ENCODE data around the gene ZCCHC14. TPM values are rescaled to one million over a fixed set of nuclear protein-coding genes. Genes with fewer than 3 reads are reported as not detected.
"Not testable (repeated sequence)": the region's sequence is repeated elsewhere in the genome, so short reads cannot be mapped to it uniquely, and the experiment has no call there.

The ZCCHC14 gene
- total RNA-seq, 1 donor from 2014 or later: 28.4 TPM

DNA sequence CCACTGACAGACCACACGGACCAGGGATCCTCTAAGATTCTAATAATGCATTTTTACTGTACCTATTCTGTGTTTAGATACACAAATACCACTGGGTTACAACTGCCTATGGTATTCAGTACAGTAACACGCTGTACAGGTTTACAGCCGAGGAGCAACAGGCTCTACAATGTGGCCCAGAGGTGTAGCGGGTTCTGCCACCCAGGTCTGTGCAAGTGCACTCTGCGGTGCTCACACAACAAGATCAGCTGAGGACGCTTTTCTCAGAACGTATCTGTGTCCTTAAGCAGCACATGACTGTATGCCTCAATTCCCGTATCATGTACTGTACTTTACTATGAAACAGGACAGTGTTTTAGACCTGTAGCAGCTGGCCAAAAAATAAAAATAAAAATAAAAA, 6.5 kb downstream of the ZCCHC14 start:
- intact Hi-C loops (cut with DNase I): no loop called here
- DNase-seq (ENCODE audit: low spot score) (no peak), ATAC-seq (no peak)

DNA sequence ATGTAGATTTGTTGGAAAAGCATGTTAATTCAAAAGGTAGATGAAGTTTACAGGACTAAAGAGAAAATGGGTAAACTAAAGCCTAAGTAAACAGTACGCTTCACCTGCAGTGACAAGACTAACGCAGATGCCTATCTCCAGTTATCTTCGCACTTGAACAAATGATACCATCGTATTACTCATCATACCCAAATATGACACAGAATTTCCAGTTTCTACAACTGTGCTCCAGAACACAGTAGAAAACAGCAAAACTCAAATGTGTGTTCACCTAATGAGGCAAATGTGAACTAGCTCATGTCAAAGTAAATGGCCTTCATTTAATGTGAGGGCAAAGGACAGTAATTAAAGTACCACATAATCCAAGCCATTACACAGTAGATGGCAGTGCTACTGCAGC, 7.0 kb downstream of the ZCCHC14 start:
- intact Hi-C loops (cut with DNase I); DNase-seq (ENCODE audit: low spot score); ATAC-seq: not testable (repeated sequence)

DNA sequence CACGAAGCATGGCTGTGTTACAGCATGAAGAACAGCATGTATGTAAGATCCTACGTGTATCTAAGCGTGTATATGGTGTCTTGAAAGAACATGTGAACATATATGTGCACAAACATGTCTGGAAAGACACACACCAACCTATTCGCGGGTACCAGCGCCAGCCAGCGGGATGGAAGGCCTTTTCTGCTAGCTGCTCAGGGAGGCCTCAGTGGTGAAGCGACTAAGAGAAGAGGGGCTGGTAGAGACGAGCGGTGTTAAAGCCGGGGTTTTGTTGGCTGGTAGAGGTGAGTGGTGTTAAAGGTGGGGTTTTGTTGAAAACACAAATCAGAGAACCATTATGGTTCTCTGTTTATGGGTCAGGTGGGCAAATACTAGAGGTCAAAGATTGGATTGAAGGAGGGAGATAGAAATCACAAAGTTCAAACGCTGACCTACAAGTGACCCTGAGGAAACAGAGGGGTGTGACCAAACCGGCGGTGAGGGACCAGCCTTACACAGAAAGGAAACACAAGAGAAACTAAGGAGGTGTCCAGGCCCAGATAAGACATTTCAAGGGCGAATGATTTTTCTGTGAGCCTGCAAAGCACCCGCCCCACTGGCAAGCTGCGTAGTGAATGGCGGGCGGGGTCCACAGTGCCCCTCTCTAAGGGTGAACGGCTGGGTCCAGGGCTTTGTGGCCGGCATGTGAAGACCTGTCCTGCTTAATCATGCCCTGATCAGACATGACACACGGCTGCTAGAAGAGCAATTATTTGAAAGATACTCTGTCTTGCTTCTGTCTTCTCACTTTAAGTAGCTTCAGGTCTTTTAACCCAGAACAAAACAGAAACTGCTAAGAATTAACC, 8.1 kb downstream of the ZCCHC14 start:
- no peak for ATAC-seq
- intact Hi-C loops (cut with DNase I): no loop called here
- DNase-seq (ENCODE audit: low spot score): no peak

DNA sequence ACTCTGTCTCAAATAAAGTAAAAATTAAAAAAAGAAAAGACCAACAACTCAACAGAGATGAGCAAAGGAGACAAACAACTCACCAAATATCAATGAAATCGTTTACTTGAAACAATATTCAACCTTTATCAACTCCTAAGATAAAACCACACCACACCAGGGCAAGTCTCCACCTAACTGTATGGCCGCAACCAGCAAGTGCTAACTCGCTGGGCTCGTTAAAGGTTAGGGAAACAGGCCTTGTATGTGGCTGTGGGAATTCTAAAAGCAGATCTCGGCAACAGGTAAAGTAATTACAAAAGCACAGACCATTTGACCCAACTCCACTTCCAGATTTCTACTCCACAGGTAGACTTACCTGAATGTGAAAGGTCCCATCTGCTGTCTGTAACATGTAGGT, 9.3 kb downstream of the ZCCHC14 start:
- intact Hi-C loops (cut with DNase I): no loop called here
- DNase-seq (ENCODE audit: low spot score) (no peak), ATAC-seq (no peak)

DNA sequence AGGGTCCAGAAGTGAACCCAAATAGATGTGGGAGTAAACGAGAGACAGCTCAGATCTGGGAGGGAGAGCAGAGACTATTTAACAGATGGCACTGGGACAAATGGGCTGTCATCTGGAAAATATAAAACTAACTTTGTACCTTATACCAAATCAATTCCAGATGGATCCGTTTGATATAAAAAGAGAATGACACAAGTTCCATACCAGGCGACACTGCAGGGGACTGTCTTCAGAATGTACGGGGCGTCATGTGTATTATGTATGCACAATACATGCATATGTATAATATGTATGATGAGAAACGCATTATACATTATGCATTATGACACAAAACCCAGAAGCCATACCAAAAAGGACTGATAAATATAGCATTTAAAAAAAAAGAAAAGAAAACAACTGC, 10.2 kb downstream of the ZCCHC14 start:
- intact Hi-C loops (cut with DNase I); ATAC-seq; DNase-seq (ENCODE audit: low spot score): not testable (repeated sequence)

DNA sequence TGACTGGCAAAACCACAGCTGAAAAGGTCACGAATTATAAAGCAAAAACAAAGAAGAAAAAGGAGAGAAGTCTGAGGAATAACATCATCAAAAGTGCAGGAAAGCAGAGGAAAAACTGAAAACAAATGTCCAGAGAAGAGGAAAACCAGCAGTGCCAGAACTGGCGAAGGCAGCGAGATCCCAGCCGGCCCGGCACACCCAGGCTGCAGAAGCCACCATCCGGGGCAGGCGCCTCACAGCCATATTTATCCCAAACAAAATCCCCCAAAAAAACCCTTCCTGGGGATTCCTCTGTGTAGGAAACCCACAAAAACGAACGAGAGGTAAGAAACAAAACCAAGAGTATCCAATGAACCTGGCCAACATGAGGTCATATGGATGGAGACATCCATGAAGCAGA, 10.6 kb downstream of the ZCCHC14 start:
- intact Hi-C loops (cut with DNase I): no loop called here
- ATAC-seq: no peak
- no peak for DNase-seq (ENCODE audit: low spot score)

DNA sequence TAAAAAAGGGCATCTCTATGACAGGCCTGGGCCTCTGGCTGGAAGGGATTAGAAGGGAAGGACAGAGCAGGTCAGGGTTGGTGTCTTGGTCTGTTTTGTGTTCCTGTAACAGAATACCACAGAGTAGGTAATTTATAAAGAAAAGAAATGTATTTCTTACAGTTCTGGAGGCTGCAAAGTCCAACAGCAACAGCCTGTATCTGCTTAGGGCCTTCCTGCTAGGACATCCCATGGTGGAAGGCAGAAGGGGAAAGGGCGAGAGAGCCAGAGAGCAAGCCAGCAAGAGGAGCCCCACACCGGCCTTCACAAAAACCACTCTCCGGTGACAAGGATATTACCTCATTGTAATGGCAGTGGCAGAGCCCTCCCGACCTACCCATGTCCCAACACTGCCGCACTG, 11.1 kb downstream of the ZCCHC14 start:
- intact Hi-C loops (cut with DNase I); DNase-seq (ENCODE audit: low spot score); ATAC-seq: not testable (repeated sequence)

DNA sequence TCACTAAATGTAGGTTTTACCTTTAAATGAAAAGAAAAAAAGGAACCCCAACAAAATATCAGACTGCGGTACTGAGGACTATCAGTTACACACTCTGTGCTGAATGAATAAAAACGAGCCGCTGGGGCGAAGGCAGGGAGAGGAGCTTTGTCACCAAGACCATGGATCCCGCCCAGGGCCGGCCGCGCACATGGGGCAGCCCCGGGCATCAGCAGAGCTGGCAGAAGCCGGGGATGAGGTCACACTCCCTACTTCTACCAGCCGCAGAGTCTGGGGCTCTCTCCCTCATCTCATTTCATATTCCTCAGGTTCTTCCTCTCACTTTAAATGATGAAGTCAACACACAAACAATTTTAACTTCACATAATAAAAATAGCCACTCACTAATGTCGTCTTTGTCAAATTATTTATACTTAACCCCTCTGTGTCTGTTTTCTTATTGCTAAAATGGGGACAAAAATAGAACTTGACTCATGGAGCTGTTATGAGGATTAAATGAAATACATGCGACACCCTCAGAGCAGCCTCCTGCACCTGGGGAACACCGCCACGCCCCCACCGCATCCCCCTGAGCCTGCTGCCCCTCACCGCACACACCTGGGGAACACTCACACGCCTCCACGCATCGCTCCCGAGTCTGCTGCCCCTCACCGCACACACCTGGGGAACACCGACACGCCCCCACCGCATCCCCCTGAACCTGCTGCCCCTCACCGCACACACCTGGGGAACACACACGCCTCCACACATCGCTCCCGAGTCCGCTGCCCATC, 15.4 kb downstream of the ZCCHC14 start:
- DNase-seq (ENCODE audit: low spot score); ATAC-seq; intact Hi-C loops (cut with DNase I): not testable (repeated sequence)

DNA sequence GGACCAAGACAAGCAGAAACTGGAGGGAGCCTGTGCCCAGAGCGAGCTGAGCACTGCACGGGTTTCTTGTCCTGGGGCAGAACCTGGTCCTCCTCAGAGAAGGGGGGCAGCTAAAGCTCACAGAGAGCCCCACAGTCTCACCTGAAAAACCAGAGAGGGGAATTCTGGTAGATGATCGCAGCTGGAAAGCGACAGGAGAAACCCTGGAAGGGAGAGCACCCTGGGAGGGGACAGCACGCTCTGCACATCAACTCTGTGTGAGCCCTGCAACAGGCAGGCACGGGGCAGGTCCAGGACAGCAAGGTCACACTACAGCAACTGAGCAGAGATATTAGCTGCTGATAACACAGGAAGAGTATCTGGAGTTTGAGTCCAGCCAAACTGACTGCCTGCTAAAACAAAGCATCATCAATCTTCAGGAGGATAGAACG, 18.2 kb downstream of the ZCCHC14 start:
- ATAC-seq (no peak), DNase-seq (ENCODE audit: low spot score) (no peak)
- intact Hi-C loops (cut with DNase I): no loop called here

DNA sequence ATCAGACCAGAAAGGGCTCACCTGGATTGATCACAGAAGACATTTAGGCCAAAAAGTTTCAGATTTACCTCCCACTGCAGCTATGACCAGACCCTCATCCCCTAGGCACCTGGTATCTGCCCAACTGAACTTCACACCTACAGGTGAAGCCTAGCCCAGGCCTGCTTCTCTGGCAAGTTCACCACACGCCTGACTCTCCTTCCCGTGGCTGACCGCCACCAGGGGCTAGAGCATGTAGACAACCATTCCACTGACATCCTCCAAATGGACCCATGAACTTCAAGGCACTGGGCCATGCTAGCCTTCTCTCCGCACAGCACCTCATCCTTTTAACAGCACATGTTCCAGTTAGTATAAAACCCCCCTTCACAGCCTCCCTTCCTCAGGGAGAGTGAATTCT, 18.8 kb downstream of the ZCCHC14 start:
- DNase-seq (ENCODE audit: low spot score) (peak; percentile 23), ATAC-seq (no peak)
- intact Hi-C loops (cut with DNase I): no loop called here

DNA sequence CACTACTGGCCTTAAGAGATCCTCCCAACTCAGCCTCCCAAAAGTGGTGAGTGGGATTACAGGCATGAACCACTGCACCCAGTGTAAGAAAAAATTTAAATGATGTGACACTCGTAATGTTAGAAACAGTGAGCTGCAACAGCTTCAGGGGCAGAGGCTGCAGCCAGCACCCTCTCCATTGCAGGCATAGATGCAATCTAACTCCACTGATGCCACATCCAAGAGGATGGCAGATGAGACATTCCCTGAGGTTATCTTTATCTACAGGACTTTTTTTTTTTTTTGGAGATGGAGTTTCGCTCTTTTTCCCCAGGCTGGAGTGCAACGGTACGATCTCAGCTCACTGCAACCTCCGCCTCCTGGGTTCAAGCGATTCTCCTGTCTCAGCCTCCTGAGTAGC, 19.9 kb downstream of the ZCCHC14 start:
- DNase-seq (ENCODE audit: low spot score) (peak; percentile 4), ATAC-seq (no peak)
- intact Hi-C loops (cut with DNase I): no loop called here

DNA sequence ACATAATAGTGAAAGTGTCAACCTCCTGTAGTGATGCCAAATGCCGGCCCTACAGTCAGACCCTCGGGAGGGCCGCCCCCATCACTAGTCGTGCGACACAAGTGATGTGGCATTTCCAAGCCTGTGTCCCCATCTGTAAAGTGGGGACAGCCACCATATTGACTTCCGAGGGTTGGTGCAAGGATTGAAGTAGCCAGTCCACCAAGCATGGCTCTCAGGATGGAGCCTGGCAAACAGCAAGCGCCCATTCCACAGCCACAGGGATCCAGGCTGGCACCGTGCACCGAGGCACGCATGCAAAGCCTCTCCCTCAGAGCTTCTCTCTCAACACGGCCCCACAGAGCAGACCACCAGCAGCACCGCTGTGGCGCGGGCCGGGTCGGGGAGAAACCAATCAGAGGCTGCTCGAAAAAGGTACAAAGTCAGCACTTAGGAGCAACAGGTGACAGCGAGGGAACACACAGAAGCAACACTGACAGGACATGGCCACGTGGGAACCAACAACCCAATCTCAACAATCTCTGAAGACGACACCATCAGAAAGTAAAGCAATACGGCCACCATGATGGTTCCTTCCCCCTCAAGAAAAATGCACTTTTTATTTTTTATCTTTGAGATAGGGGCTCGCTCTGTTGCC, 20.6 kb downstream of the ZCCHC14 start:
- DNase-seq (ENCODE audit: low spot score) (peak; percentile 32), ATAC-seq (no peak)
- intact Hi-C loops (cut with DNase I): no loop called here

DNA sequence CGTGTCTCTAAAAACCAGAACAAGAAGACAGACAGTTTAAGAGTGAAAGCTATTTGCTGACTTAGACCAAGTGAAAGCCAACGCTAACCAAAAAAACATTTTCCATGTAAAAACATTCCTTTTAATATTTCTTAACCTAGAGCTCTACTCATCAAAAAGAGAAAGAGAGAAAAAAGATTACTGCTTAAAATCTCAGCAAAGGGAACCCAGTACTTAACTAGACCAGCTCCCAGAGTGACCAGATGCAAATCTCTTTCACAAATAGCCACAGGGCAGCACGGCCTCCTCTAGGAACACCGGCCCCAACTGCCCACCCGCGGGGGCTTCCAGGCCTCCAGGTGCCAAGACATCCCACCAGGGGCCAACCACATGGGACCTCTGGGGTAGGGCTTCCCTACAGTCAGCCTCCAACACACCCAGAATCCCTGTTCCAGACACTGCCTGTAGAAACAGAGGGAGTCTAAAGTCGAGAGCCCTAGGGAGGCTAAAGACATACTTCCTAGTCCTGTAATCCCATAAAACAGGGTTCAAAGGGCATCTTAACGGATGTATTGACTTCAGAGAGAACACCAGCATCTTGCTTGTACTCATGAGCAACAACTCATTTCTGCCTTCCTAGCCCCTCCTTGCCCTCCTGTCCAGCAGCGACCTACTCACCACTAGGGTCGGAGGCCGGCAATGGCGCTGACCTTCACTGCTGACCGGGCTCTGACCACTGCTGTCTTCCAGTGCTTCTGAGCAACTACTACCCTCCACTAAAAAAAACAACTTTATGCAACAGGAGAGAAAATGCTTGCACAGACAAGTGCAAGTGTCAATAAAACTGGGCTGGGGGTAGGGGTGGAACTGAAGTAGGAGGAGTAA, 21.3 kb downstream of the ZCCHC14 start:
- ATAC-seq (peak; percentile 66), DNase-seq (ENCODE audit: low spot score) (no peak)
- intact Hi-C loops (cut with DNase I): no loop called here

DNA sequence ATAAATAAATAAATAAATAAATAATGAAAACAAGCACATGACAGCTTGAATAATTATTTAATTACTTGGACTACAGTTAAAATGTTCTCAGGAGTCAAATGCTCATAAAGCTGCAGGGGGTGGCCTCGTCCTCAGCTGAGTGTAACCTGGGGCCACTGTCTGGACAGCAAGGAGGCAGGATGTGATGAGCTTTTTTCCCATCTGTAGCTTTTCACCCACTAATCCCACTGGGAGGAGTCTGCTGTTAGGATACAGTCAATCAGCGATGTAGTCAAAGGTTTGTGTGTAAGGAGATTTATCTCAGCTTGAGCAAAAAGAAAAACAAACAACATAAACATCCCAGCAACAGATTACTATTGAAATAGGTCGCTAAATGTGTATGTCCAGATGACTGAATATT, 22.5 kb downstream of the ZCCHC14 start:
- intact Hi-C loops (cut with DNase I): no loop called here

DNA sequence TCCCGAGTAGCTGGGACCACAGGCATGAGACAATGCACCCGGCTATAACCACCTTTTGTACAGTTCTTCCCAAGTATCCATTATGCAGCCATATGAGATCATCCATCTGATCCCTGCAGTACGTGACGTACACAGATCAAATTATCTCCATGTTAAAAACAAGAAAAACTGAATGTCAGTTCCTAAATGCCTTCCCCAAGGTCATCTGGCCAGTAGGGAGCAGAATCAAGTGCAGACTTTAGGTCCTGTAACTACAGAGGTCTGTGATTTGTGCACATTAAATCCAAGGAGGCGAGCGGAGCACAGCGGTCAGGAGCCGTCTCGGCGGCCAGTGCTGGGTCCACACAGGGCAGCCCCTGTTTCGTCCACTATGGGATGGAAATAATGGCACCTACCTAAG, 23.7 kb downstream of the ZCCHC14 start:
- DNase-seq (ENCODE audit: low spot score) (no peak), ATAC-seq (no peak)
- intact Hi-C loops (cut with DNase I): no loop called here

More for the DNA sequence above, 22.5 kb downstream of the ZCCHC14 start:
- DNase-seq (ENCODE audit: low spot score) (no peak), ATAC-seq (no peak)

DNA sequence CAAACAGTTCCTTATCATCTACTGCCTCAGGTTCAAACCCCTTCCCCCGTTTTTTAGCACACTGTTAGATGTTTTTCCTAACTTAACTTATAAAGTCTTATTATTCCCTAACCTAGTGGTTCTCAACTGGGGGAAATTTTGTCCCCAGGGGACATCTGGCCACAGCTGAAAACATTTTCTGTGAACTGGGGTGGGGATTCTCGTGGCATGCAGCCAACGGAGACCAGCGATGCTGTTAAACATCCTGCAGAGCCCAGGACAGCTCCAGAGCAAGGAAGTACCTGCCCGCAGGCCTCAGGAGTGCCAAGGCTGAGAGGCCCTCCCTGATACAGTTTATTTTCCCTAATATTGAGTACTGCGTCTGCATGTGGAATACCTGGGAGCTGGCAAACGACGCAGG, 24.3 kb downstream of the ZCCHC14 start:
- DNase-seq (ENCODE audit: low spot score): no peak
- ATAC-seq: no peak
- intact Hi-C loops (cut with DNase I): no loop called here

DNA sequence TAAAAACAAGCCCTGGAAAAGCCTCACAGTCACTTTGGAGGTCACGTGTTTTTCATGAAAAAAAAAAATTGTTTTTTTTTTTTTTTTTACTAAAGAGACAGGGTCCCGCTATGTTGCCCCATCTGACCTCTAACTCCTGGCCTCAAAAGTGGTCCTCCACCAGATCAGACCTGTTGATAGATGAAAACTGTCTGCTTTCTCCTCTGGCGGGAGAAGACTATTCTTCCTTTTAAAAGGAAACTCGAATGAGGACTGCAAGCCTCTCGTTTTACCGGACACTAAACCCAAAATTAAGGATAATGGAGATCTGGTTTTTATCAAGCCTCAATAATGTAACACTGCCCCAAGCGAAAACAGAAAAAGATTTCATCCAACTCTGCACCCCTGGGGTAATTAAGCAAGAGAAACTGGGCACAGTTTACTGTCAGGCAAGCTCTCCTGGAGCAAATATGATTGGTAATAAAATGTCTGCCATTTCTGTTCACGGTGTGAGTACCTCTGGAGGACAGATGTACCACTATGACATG, 25.8 kb downstream of the ZCCHC14 start:
- ATAC-seq (no peak), DNase-seq (ENCODE audit: low spot score) (no peak)
- intact Hi-C loops (cut with DNase I): no loop called here

DNA sequence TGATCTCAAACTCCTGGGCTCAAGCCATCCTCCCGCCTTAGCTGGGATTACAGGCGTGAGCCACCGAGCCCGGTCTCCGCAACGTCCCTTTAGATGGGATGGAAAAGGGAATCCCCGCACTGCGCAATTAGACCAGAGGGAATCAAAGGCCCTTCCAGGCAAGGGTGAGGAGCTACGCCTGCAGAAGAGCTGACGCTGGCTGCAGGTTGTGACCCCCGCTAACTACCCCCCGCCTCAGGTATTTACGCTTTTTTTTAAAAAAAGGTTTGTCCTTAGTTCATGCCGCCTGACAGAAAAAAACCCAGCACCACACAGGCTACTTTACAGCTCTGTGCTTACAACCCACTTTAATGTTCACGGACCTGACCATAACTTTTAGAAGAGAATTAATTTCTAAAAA, 26.9 kb downstream of the ZCCHC14 start:
- DNase-seq (ENCODE audit: low spot score) (peak; percentile 52), ATAC-seq (no peak)
- intact Hi-C loops (cut with DNase I): no loop called here

DNA sequence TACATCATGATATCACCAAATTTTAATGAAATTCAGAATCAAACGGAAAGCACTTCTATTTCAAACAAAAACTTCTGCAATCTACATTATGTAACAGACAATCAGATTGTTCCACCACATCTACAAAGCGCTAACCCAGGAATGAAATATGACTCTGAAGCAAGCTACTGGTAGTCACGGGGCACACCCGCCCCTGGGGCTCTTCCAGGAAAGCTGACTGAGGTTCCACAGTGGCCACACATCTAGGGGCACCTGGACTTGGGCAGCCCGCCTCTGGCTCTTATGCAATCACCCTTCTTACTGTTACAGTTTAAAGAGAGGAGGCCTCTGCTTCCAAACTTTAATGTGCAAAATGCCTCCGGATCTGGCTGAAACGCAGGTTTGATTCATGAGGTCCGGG, 27.5 kb downstream of the ZCCHC14 start:
- DNase-seq (ENCODE audit: low spot score): peak; percentile 84
- intact Hi-C loops (cut with DNase I): no loop called here

More for the DNA sequence above, 27.5 kb downstream of the ZCCHC14 start:
- peak; percentile 95 for ATAC-seq
